Body of pancreas (tissue), 4 donors: ENCODE measurements around the gene TMSB15B. TPM values are rescaled to one million over a fixed set of nuclear protein-coding genes. Genes with fewer than 3 reads are reported as not detected.
"Not testable (repeated sequence)": the region's sequence is repeated elsewhere in the genome, so short reads cannot be mapped to it uniquely, and the experiment has no call there.

Source experiments
- ATAC-seq: fragments of 150-250 bp; one replicate; pipeline ENCODE4 v1.9.1; 2016
- DNase-seq, 4 donors: peaks; one replicate each; pipeline ENCODE4 v3.0.0-alpha.2; 2019
- H3K27ac ChIP-seq, 4 donors: fragments of 200-600 bp; sonication (generic); 1 replicate in 3 of 4; 2 replicates in 1 of 4; pipeline versions ENCODE4 v1.5.1 to v1.6.1; 2016 to 2019; ENCODE audit warnings: mild to moderate bottlenecking in 1 of 4, mixed read lengths in 1 of 4, moderate library complexity in 1 of 4
- H3K27me3 ChIP-seq, 2 donors: fragments of 200-600 bp; sonication (generic); one replicate each; pipeline ENCODE4 v1.6.0; 2016; ENCODE audit warnings: mild to moderate bottlenecking in 1 of 2
- H3K36me3 ChIP-seq, 2 donors: fragments of 200-600 bp; sonication (generic); replicated peaks in 1 of 2; 2 replicates each; pipeline ENCODE4 v1.5.1; 2016; ENCODE audit warnings: low read depth in 2 of 2; ENCODE audit not compliant: insufficient read depth in 1 of 2
- H3K4me1 ChIP-seq: fragments of 200-600 bp; sonication (generic); one replicate; pipeline ENCODE4 v1.6.0; 2016
- H3K4me3 ChIP-seq, 2 donors: fragments of 200-600 bp; sonication (generic); 1 replicate in 1 of 2; 2 replicates in 1 of 2; pipeline ENCODE4 v1.5.1; 2016 to 2019
- H3K9me3 ChIP-seq, 3 donors: fragments of 200-600 bp; sonication (generic); 1 replicate in 2 of 3; 2 replicates in 1 of 3; pipeline ENCODE4 v1.5.1; 2016
- POLR2A ChIP-seq, 3 donors: fragments of 450-650 bp; IDR thresholded peaks; one replicate each; pipeline ENCODE4 v1.6.1; 2016; ENCODE audit warnings: antibody characterized with exemption in 3 of 3, mild to moderate bottlenecking in 2 of 3
- WGBS, 2 donors: methylation state at CpG; one replicate each; pipeline ENCODE4 v1.1.5; 2017; 5-methylcytosine and 5-hydroxymethylcytosine counted together
- intact Hi-C: fragments of 100-400 bp; cut with DNase I; formaldehyde crosslinking; loops from one replicate; pipeline ENCODE4 v1.15.1; 2023
- total RNA-seq, 2 donors: library from RNA; depleted of rRNA; stranded (reverse); fragments of >200 nt; gene quantifications; one replicate each; pipeline ENCODE4 v1.1.0, GENCODE V29; 2016
- TF ChIP-seq, protein P1 (sequence below), 7 experiments: fragments of 450-650 bp in 4 of 7; fragments of 200-600 bp in 3 of 7; sonication (generic) in 3 of 7; IDR thresholded peaks; one replicate each; pipeline ENCODE4 v1.5.1; 2016 to 2019; ENCODE audit warnings: antibody characterized with exemption in 7 of 7

The TMSB15B gene
- total RNA-seq, 2 donors from 2014 or later: 0.33 to 3.6 TPM

DNA sequence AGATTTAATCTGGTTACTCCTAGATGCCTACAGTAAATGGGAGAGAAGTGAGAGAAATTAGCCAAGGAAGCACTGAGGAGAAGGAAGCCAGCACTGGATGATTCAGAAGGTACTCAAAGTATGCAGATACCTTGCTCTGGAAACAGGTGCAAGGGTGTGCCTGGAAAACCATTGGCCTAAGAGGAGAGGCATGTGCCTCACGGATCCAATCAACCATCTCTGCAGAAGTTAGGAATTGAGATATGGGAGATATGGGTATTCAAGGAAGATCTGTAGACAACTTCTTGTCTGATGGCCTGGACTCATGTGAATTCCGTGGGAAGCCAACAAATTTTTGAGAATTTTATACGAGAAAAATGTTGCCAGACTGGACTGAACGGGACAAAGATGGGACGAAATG, 46.4 kb downstream of the TMSB15B start:
- Histone ChIP-seq H3K36me3 (no peaks in the 10 kb centered on the region), H3K27ac (no peak overlapping the region), H3K9me3 (no peaks in the 10 kb centered on the region), H3K27me3 (no peaks in the 10 kb centered on the region), H3K4me3 (no peak overlapping the region), H3K4me1 (no peaks in the 10 kb centered on the region)
- WGBS, 2 donors: 70 to 79% methylated on average over 5 of the region's 5 CpGs
- intact Hi-C loops: no loop called here
- TF ChIP-seq, protein P1, sequence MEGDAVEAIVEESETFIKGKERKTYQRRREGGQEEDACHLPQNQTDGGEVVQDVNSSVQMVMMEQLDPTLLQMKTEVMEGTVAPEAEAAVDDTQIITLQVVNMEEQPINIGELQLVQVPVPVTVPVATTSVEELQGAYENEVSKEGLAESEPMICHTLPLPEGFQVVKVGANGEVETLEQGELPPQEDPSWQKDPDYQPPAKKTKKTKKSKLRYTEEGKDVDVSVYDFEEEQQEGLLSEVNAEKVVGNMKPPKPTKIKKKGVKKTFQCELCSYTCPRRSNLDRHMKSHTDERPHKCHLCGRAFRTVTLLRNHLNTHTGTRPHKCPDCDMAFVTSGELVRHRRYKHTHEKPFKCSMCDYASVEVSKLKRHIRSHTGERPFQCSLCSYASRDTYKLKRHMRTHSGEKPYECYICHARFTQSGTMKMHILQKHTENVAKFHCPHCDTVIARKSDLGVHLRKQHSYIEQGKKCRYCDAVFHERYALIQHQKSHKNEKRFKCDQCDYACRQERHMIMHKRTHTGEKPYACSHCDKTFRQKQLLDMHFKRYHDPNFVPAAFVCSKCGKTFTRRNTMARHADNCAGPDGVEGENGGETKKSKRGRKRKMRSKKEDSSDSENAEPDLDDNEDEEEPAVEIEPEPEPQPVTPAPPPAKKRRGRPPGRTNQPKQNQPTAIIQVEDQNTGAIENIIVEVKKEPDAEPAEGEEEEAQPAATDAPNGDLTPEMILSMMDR (IDR thresholded peaks at IDR 0.05): no peak
- TF ChIP-seq POLR2A (IDR thresholded peaks at IDR 0.05): no peak
- ATAC-seq (no peak), DNase-seq (no peak)

DNA sequence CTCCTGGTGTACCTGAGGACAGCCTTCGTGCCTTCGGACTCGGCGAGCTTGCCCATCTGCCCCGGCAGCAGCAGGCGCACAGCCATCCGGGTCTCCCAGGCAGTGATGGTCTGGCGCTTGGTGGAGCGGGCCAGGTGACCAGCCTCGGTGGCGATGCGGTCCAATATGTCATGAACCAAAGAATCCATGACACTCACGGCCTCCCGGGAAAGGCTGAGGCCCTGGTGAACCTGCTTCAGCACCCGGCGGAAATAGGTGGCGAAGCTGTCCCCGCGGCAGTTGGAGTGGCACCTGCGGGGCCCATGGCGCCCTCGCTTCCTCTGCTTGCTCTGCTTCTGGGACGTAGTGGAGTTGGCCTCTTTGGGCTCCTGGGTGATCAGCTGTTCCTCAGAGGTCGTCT, 50.7 kb downstream of the TMSB15B start:
- Histone ChIP-seq H3K4me3 (no peak overlapping the region), H3K27ac (no peak overlapping the region), H3K36me3 (no peaks in the 10 kb centered on the region), H3K9me3 (no peaks in the 10 kb centered on the region), H3K27me3 (no peaks in the 10 kb centered on the region), H3K4me1 (no peaks in the 10 kb centered on the region)
- intact Hi-C loops: no loop called here
- DNase-seq (no peak), ATAC-seq (no peak)
- WGBS, 2 donors: 97% methylated on average over 24 of the region's 24 CpGs; no CpG with 5 or more reads in 1 of the 2 donors
- TF ChIP-seq, protein P1 (IDR thresholded peaks at IDR 0.05): no peak
- TF ChIP-seq POLR2A (IDR thresholded peaks at IDR 0.05): no peak

DNA sequence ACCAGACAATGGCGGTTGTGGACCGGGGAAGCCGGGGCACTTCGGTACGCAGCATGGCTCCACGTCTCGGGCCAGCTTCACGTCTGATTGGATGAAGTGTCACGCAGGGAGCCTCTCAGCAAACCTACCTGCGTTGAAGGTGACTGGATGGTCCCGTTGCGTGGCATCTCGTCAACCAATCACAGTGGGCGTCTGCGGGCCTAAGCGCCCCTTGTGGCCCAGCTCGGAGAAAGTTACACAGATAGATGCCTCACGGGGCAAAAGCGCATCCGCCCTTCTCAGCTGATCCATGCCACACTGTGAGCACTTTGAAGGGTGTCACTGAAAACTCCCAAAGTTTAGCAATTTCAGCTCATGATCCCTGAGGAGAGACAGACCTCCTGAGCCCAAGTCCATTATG, 51.2 kb downstream of the TMSB15B start, which contains the start of gene H2BW1:
Gene H2BW1, minus strand, starts transcription at position 103 of the 400 bp plus-strand sequence. CDS start 132 bp downstream, outside the sequence.
- Histone ChIP-seq H3K4me1 (no peaks in the 10 kb centered on the region), H3K4me3 (no peak within 1 kb of the TSS), H3K9me3 (no peaks in the 10 kb centered on the region), H3K27me3 (no peaks in the 10 kb centered on the region), H3K27ac (no peak within 1 kb of the TSS), H3K36me3 (no peaks in the 10 kb centered on the region)
- DNase-seq (no peak), ATAC-seq (no peak)
- intact Hi-C loops: no loop called here
- TF ChIP-seq POLR2A (IDR thresholded peaks at IDR 0.05): no peak
- TF ChIP-seq, protein P1 (IDR thresholded peaks at IDR 0.05): no peak
- WGBS, 2 donors: 90 to 94% methylated on average over 10 to 19 of the region's 20 CpGs

DNA sequence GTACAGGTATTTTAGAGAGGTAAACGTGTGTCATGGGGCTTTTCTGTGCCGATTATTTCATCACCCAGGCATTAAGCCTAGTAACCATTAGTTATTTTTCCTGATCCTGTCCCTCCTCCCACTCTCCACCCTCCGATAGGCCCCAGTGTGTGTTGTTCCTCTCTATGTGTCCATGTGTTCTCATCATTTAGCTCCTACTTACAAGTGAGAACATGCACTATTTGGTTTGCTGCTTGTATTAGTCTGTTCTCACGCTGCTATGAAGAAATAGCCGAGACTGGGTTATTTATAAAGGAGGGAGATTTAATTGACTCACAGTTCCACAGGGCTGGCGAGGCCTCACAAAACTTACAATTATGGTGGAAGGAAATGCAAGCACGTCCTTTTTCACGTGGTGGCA, 53.1 kb downstream of the TMSB15B start:
- H3K27ac ChIP-seq, DNase-seq, intact Hi-C loops, H3K9me3 ChIP-seq, ATAC-seq, H3K4me1 ChIP-seq, H3K4me3 ChIP-seq, H3K27me3 ChIP-seq, H3K36me3 ChIP-seq: not testable (repeated sequence)
- WGBS, 2 donors: 75 to 80% methylated on average over 8 of the region's 8 CpGs

Other genes starting within 250 kb of the TMSB15B start
- 1 to 10 TPM in 1 of 2 donors, under 1 TPM in 1; 0.78 to 2.0 TPM for gene PLP1, start 185.8 kb upstream of the TMSB15B start, total RNA-seq
- gene RAB9B, start 130.4 kb upstream of the TMSB15B start, total RNA-seq: under 1 TPM; 0.66 to 0.78 TPM
- gene H2BW1, start 51.1 kb downstream of the TMSB15B start, total RNA-seq: not detected
- not detected for gene H2BW2, start 77.3 kb downstream of the TMSB15B start, total RNA-seq
- gene TMSB15C, start 113.6 kb downstream of the TMSB15B start, total RNA-seq: 1 to 10 TPM in 1 of 2 donors, not detected in 1; 2.1 TPM
- gene ZCCHC18, start 149.9 kb downstream of the TMSB15B start, total RNA-seq: 1 to 10 TPM in 1 of 2 donors, not detected in 1; 2.6 TPM
- 10 to 100 TPM in 1 of 2 donors, 1 to 10 TPM in 1; 3.6 to 10.9 TPM for gene SLC25A53, start 194.4 kb downstream of the TMSB15B start, total RNA-seq
- 10 to 100 TPM; 13.5 to 18.7 TPM for gene FAM199X, start 203.8 kb downstream of the TMSB15B start, total RNA-seq